Measurements from ENCODE around the gene OR6A2. TPM values are rescaled to one million over a fixed set of nuclear protein-coding genes. Genes with fewer than 3 reads are reported as not detected.
A peak's percentile ranks its signal among the peaks of the same experiment; 100 is the strongest.

OR6A2 gene
- total RNA-seq, 2 donors from 2014 or later = 0.09 to 0.10 TPM

GRCh38 chr11:6782720-6783119, 16.8 kb downstream of the OR6A2 start, which contains the start of gene OR2AG1:
OR2AG1 (plus strand) TSS chr11:6783020; CDS start chr11:6785038, 2,018 bp downstream.
- ATAC-seq = no peak
- no peaks in the 10 kb centered on the region for H3K36me3 Mint-ChIP-seq
- H3K27ac Mint-ChIP-seq = no peak within 1 kb of the TSS
- DNase-seq (ENCODE audit: low spot score in 2 of 2) = no peak
- H3K9me3 Mint-ChIP-seq = no peaks in the 10 kb centered on the region

- no peaks in the 10 kb centered on the region for H3K36me3 Mint-ChIP-seq
- no peak for DNase-seq (ENCODE audit: low spot score in 2 of 2)
- ATAC-seq = no peak
- no peaks in the 10 kb centered on the region for H3K9me3 Mint-ChIP-seq
- H3K27ac Mint-ChIP-seq = no peak overlapping the region
These were observed 18.7 kb downstream of the OR6A2 start for GRCh38 chr11:6780829-6781228.

- Mint-ChIP-seq H3K27ac (no peak overlapping the region), H3K9me3 (no peaks in the 10 kb centered on the region), H3K36me3 (no peaks in the 10 kb centered on the region)
- ATAC-seq = no peak
- no peak for DNase-seq (ENCODE audit: low spot score in 2 of 2)
These were observed 21.0 kb downstream of the OR6A2 start for GRCh38 chr11:6778518-6778917.

- H3K27ac Mint-ChIP-seq = no peak within 1 kb of the TSS
- no peaks in the 10 kb centered on the region for H3K9me3 Mint-ChIP-seq
- no peak for ATAC-seq
These were observed 27.3 kb downstream of the OR6A2 start, which contains the start of gene OR2AG2 for GRCh38 chr11:6771926-6772893. OR2AG2 (minus strand) TSS chr11:6771976; CDS start chr11:6768957, 3,019 bp downstream.

GRCh38 chr11:6757373-6757967, 42.0 kb downstream of the OR6A2 start:
- no peaks in the 10 kb centered on the region for H3K9me3 Mint-ChIP-seq
- ATAC-seq (peak; percentile 81 to 82), DNase-seq (ENCODE audit: low spot score in 2 of 2) (peak in 1 of 2 donors; percentile 42)
- H3K36me3 Mint-ChIP-seq = no peaks in the 10 kb centered on the region
- no peak overlapping the region for H3K27ac Mint-ChIP-seq

More at GRCh38 chr11:6771926-6772893, 27.3 kb downstream of the OR6A2 start, which contains the start of gene OR2AG2:
- H3K36me3 Mint-ChIP-seq = no peaks in the 10 kb centered on the region
- DNase-seq (ENCODE audit: low spot score in 2 of 2) = no peak

GRCh38 chr11:6755953-6756347, 43.5 kb downstream of the OR6A2 start:
- DNase-seq (ENCODE audit: low spot score in 2 of 2) (no peak), ATAC-seq (no peak)
- H3K27ac Mint-ChIP-seq = no peak overlapping the region
- peaks cover 0 to under 1% of the 10 kb centered on the region in 2 donors for H3K36me3 Mint-ChIP-seq
- H3K9me3 Mint-ChIP-seq = peaks cover 0 to 2% of the 10 kb centered on the region in 2 donors

GRCh38 chr11:6755303-6755952, 44.1 kb downstream of the OR6A2 start:
- ATAC-seq = peak; percentile 62
- peak in 1 of 2 donors; percentile 62 for DNase-seq (ENCODE audit: low spot score in 2 of 2)
- Mint-ChIP-seq H3K27ac (no peak overlapping the region), H3K9me3 (peaks cover 0 to 5% of the 10 kb centered on the region in 2 donors), H3K36me3 (peaks cover 0 to 5% of the 10 kb centered on the region in 2 donors)

GRCh38 chr11:6747097-6747668, 52.3 kb downstream of the OR6A2 start:
- DNase-seq (ENCODE audit: low spot score in 2 of 2) (no peak), ATAC-seq (peak; percentile 27 to 34)
- Mint-ChIP-seq H3K9me3 (peaks cover 0 to 5% of the 10 kb centered on the region in 2 donors), H3K27ac (no peak overlapping the region), H3K36me3 (peaks cover 0 to 5% of the 10 kb centered on the region in 2 donors)

GRCh38 chr11:6746626-6747025, 52.9 kb downstream of the OR6A2 start:
- Mint-ChIP-seq H3K27ac (no peak overlapping the region), H3K36me3 (peaks cover 0 to 5% of the 10 kb centered on the region in 2 donors), H3K9me3 (peaks cover 0 to 5% of the 10 kb centered on the region in 2 donors)
- DNase-seq (ENCODE audit: low spot score in 2 of 2) = no peak
- ATAC-seq = peak; percentile 19 to 38

- DNase-seq (ENCODE audit: low spot score in 2 of 2) (peak in 1 of 2 donors; percentile 22), ATAC-seq (peak; percentile 66 to 76)
- peaks cover 0 to 5% of the 10 kb centered on the region in 2 donors for H3K9me3 Mint-ChIP-seq
- peaks cover 0 to 5% of the 10 kb centered on the region in 2 donors for H3K36me3 Mint-ChIP-seq
- no peak overlapping the region for H3K27ac Mint-ChIP-seq
These were observed 53.3 kb downstream of the OR6A2 start for GRCh38 chr11:6746086-6746618.

- ATAC-seq (peak; percentile 37 to 42), DNase-seq (ENCODE audit: low spot score in 2 of 2) (no peak)
- Mint-ChIP-seq H3K27ac (no peak overlapping the region), H3K36me3 (peaks cover 0 to 6% of the 10 kb centered on the region in 2 donors), H3K9me3 (peaks cover 0 to 4% of the 10 kb centered on the region in 2 donors)
These were observed 53.9 kb downstream of the OR6A2 start for GRCh38 chr11:6745465-6746015.

GRCh38 chr11:6745018-6745417, 54.5 kb downstream of the OR6A2 start:
- ATAC-seq (no peak), DNase-seq (ENCODE audit: low spot score in 2 of 2) (no peak)
- Mint-ChIP-seq H3K27ac (no peak overlapping the region), H3K36me3 (peaks cover 0 to 6% of the 10 kb centered on the region in 2 donors), H3K9me3 (peaks cover 0 to 4% of the 10 kb centered on the region in 2 donors)

- Mint-ChIP-seq H3K36me3 (peaks cover 0 to 12% of the 10 kb centered on the region in 2 donors), H3K9me3 (peaks cover 0 to 4% of the 10 kb centered on the region in 2 donors), H3K27ac (peak overlapping the region in 1 of 2 donors; percentile 15)
- peak; percentile 36 to 64 for ATAC-seq
- peak; percentile 22 to 68 for DNase-seq (ENCODE audit: low spot score in 2 of 2)
These were observed 57.2 kb downstream of the OR6A2 start for GRCh38 chr11:6742260-6742659.

Measured in activated naive CD4-positive, alpha-beta T cell treated with anti-CD3 and anti-CD28 coated beads, Interleukin-2, amount 50 U/mL, for 72 hours (primary cell).